HG03064 (cell line): Measurements from ENCODE around the gene BBIP1.

Source experiments
- ATAC-seq: cut with Tn5 transposase; IDR thresholded peaks from one replicate; pipeline ENCODE4 v1.9.1; 2021; ENCODE audit warnings: low read depth; ENCODE audit not compliant: unreplicated experiment

The BBIP1 gene

DNA sequence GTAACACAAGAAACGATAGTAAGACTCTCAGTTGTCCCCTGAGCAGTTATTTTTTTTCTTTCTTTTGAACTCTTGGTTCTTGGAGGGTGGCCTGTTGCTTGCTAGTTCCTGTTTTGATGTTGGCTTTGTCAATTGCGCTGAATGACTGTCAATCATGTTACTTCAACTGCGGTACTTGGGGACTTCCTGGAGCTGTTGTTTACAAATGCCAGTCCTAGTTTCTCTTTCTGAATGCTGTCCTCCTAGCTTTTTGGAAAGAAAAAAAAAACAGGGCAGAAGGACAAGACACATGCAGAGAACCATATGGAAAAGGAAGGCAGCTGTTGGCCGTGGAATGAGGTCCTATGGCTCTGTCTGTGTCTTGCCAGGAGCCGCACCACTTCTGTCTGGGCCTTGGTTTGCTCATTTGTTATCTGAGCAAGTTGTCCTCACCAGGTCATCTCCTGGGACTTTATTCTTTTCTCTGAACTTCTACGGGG, 54.3 kb downstream of the BBIP1 start:
- peak; percentile 47 for ATAC-seq

DNA sequence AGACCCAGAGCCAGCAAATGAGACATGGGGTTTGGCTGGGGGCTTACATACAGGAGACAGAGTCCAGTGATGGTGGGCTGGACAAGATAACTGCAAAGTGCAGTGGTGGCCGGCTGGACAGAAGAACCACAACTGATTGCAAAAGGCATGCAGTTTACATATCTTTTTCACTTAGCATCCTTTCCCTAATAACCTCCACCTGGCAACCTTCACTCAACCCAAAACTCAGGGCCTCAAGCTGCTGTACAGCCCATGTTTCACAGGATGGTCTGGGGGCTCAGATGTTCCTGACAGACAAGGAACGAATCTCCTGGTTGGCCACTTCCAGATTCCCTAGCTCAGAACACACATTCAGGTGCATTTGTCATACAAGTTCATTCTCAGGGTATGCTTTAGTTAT, 55.0 kb downstream of the BBIP1 start:
- ATAC-seq: no peak

DNA sequence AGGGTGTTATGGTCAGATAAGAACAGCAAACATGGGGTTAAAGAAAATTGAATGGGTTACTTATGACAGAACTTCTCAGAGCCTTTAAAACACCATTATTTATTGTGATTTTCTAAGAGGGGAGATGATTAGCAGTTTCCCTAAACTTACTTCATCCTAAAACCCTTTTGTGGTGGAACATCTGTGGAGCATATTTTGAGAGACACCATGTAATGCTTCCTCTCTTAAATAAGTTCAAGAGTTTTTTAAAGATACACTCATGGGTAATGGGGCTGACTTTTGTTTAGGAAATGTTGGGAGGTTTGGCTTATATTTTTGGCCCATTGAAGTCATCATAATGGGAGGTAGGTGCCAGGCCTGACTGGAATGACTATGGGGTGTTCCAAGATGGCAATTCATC, 55.6 kb downstream of the BBIP1 start:
- ATAC-seq: no peak

DNA sequence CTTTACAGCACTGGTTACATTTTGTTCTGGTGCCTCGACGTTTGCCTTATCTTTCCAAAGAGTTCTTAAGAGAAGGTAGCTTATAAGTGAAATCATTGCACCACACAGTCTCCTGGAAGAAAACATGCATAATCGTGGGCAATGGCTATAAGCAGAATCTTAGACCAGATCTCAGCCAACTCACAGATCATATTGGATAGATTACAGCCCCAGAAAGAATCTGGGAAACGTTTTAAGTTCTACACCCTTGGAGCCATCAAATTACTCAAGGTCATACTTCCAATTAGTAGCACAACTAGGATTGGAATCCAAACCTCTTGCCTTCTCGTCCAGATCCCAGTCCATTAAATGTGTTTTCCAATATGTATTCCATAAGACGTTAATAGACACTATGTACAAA, 56.0 kb downstream of the BBIP1 start:
- no peak for ATAC-seq

DNA sequence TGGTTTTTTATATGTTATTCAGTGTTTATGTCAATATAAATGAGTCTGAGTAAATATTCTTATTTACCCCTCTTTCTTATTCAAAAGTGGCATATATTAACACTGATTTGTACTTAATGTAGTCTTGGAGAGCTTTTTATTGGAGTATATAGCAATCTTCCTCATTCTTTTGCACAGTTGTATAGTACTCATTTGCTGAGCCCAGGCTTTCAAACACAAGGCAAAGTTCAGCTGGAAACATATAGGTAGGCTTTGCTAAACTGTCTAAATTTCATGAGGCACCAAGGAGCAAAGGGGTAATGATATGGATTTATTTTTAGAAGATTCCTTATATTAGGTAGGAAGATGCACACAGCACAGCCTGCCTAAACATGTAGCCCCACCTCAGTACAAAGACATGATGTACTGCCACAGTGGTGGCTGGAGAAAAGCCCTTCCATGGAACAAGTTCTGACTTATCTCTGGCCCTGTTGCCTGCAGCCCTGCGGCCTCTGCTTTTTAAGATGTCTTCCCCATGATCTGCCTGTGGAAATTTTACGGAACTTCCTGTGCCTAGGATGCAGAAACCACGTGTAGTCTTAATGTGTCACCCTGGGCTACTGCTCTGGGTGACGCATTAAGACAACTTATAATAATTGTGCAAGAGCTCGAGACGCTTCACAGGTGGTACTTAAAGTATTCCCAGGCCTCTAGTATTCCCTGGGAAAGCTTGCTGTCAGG, 56.9 kb downstream of the BBIP1 start:
- ATAC-seq: no peak

DNA sequence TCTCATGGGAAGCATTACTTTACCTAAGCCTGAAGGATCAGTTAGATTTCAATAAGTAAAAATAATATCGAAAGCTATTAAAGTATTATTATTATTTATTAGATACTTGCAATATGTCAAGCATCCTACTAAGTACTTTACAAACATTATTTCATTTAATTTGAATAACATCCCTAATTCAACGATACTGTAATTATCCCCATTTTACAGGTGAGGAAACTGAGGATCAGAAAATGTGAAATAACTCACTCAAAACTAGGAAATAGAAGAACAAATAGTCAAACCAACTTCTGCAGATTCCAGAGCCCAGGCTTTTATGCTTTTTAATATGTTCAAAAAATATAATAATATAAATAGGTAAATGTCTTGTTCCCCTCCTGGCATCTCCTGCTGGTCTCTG, 57.5 kb downstream of the BBIP1 start:
- ATAC-seq: no peak

DNA sequence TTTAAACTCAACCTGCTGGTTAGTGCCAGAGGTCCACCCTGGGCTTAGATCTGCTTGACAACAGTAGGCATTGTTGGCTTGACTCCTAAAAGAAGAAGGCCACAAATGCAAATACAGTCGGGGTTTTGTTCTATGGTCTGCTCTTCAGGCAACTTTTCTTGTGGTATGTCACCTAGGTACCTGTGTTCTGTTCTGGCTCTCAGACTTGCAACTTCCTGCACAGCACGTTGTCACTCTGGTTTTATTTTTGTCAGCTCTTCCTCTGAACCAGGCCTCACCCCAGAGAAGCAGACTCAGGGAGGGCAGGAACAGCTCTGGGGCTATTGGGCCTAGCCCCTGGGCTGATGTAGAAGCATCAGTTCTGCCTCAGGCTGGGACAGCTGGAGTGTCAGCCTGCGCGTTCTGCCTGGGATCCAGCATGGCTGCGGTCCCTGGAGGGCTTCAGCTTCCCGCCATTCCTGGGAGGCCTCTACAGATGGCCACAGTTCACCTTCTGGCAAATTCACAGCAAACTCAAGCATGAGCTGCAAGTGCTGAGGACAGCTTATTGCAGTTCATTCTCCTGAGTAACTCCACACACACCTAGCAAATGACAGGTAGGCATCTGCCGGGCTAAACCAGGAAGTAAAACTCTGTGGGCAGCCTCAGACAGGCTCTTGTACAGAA, 58.3 kb downstream of the BBIP1 start:
- ATAC-seq: peak; percentile 46

DNA sequence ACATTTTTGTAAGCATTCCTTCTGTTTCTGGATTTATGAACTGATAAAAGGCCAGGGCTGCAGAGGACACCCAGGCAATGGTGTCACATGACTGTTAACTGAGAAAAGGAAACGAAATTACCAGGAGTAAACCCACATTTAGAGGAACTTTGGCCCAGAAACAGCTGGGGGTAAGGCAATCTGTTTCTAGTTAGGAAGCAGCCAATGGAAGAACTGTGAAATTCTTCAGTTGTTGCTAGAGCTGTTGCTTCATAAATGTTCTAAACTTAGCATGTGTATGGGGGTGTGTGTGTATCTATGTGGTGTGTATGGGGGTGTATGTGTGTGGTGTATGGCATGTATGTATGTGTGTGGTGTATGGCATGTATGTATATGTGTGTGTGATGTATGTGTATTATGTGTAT, 59.0 kb downstream of the BBIP1 start:
- ATAC-seq: no peak

DNA sequence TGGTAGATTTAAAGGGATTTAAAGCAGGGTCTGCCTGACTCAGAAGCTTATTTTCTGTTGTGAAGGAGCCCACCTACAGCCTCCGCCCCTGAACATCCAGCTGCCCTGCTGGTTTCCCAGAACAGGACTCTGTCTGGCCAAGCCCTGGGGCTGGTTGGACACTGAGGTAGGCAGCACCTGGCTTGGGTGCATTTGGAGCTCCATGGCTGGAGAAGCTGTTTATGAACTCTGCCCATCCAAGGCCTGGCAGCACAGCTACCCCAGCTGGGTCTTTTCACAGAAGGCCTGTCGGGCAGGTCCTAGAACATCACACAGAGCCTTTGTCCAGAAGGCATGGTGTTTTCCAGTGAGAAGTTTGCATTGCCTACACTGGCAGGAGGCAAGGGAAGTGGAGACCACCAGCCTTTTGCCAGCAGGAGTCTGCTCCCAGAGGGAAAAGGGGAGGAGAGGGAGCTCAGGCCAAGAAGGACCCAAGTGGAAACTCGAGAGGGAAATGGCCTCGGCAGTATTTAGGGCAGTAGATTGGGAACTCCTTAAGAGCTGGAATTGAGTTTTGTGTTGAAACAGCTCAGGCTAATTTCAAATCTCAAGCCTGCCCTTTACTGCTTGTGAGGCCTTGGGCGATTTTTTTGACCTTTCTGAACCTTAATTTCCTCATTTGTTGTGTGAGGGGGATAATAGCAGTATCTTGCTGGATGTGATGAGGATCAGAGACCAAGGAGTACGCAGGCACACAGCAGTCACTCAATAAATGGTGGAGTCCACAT, 59.6 kb downstream of the BBIP1 start:
- ATAC-seq: no peak

DNA sequence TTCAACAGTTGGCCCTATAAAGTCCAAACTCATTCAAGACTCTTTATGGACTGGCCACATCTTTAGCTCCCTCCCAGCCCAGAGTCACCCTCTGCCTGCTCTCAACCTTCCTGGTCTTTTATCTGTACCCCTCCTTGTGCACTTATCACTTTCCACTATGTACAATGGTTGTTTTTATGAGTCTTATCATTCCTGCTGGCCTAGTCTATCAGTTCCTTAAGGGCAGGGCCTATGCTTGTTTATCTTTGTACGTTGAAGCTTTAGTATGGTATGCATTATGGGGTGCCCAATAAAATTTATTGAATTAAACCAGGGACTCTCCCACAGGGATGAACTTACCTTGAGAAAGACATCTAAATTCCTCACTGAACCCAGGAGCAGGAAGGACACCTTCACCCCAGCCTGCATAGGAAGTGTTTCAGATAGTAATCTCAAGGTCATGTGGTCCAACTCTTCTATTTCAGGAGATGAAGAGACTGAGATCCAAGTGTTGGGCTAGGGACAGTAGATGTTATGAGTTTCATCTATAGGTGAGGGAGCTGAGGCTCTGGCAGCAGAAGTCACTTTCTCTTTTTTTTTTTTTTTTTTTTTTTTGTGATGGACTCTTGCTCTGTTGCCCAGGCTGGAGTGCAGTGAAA, 60.6 kb downstream of the BBIP1 start:
- no peak for ATAC-seq

DNA sequence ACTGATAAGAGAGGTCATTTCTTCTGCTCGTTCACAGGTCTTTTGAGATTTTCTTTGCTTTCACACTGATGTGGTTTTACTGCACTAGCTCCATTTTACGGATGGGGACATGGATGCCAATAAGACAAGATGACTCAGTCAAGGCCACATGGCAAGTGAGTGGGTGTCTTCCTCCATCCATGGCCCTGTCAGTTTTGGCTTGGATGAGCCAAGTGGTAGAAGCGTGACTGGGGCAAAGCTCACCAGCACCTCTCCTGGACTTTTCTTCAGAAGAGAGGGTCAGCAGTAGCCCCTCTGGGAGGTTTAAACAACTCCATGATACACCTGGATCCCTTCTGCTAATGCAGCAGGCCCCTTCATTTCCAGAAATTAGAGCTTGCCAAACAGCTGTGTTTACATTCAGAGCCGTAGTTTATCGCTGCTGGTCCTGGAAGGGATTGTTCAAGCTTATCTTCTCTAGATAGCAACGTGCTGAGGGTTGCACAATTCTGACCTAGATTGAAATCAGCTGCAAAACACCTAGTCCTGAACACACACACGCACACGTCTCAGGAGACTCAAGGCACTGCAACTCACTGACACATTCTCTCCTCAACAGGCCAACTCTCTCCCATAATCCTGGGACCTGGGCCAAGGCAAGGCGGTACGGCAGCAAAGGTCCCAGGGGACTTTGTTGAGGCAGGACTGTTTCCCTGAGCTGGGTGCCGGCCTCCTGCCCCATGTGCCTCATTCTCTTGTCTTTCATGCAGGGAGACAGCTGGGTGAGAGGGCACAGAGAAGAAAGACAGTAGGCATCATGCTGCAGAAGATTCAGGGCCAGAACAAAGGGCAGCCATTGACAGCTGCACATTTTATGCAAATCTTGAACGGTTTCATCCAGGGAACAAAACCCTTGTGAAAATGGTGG, 61.5 kb downstream of the BBIP1 start:
- ATAC-seq: peak; percentile 48

DNA sequence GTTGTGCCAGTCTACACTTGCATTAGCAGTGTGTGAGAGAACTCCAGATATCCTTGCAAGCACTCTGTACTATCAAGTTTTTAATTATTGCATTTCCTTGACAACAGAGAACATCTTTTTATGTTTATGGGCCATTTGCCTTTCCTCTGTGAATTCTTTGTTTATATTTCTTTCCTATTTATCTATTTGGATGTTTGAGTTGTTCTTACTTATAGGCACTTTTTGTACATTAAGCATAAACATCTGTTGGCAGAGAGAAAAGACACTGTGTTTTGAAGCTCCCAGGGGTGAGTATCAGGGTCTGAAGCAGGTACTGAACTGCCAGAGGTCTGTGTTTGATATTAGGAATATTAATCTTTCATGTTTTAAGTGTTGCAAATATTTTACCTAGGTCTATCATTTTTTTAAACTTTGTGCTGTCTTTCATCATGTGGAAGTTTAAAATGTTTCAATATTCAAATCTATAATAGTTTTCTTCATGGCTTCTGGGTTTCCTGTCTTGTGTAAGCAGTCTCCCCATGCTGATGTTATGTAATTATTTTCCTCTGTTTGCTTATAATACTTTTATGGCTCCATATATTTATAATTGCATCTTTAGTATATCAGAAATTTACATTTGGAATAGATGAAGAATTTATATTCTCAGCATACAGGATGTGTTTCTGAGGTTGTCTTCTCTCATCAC, 64.9 kb downstream of the BBIP1 start:
- no peak for ATAC-seq

DNA sequence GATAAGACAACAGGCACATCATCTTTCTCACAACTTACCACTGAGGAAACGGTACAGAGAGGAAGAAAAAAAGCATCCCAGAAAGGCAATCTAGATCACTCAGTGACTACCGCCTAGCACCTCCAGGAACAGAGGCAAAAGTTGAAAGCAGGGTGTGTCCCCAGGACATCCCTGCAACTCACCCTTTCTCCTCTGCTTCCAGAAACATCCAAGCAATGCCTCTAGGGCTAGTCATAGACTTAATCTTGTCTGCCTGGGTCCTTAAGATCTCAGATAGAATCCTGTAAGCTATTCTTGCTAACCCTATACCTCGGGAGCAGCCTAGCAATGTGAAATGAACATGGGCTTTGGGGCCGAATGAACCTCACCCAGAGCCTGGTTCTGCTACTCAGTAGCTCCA, 66.0 kb downstream of the BBIP1 start:
- no peak for ATAC-seq

DNA sequence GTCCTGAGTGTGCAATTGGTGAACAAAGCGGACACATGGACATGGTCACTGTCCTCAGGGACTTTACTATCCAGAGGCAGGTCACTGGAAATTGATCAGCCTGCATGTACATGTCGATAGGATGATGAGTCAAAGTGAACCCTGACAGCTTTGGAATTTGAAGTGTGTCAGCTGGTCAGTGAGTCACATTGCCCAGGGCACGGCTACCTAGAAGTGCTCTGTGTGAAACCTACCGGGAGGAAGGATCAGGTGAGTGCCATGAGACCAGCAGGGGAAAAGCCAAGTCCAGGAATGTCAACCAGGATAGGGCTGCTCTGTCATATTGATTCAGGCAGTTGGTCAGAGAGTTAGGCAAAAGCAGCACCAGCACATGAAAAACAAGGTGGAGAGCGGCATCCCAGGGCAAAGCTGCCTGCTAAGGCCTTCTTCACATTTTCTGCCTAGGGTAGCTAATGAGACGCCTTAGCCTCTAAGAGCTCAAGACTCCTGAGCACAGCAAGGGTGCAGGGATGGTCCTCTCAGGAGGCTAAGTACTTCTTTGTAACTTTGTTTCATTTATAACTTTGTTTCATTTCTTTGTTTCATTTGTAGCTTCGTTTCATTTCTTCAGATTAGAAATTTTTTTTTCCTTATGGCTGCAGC, 66.6 kb downstream of the BBIP1 start:
- no peak for ATAC-seq

DNA sequence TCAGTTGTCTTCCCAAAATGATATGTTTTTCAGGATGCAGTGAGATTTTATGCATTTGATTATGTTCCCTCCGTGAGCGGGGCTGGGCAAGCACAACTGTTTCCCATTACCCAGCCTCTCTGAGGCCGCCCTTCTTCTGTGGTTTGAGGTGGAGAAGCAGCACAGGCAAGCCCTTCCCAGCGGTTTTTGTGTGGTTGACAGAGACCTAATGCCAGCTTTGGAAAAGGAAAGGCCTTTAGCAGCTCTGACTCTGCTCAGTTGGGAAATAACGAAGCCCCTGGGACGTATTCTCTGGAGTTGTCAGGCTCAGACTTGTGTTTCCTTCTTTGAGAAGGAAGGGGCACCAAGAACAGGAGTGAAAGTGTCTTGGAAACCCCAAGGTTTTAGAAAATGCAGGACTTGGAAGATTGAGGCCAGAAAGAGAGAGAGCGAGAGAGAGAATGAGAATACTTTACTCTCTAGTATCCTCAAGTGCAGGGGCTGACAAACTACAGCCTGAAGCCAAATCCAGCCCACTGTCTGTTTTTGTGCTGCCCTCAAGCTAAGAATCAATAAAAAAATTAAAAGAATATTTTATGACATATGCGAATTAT, 67.9 kb downstream of the BBIP1 start:
- ATAC-seq: no peak

DNA sequence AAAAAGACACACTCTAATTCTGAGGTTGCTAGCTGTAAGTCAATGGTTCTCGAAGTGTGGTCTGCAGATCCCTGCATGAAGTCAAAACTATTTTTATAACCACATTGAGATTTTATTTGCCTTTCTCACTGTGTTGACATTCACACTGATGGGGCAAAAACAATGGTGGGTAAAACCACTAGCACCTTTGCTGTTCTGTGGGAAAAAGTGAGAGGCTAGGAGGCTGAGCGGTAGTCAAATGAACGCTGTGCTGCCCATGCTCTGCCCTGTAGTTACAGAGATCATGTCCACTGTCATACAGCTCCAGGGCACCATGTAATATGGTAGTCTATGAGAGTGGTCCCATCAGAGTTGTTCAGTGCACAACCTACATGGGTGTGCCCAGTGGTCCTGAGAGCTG, 68.9 kb downstream of the BBIP1 start:
- ATAC-seq: no peak
